HG03460 (cell line): Measurements from ENCODE around the gene ZNRF1.

ENCODE experiments used
- ATAC-seq: cut with Tn5 transposase; IDR thresholded peaks from one replicate; pipeline ENCODE4 v1.9.1; 2021; ENCODE audit not compliant: unreplicated experiment

ZNRF1 gene

DNA sequence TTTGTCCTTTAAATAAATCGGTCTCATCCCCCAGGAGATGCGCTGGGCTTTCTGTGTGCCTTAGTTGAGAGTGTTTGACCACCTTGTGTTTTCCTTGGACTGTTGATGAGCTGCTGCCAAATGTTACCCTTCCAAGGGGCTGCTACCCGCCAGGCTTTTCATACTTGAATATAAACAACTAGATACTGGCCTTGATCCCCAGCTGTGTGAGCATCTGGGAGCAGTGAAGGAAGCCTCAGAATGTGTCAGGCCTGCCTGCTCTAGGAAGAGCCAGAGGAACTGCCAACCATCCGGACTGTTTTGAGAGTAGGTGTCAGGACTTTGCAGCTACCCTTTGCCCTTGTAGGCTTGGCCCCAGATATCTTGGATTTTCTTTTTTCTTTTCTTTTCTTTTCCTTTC, 60.0 kb downstream of the ZNRF1 start:
- ATAC-seq: no peak

DNA sequence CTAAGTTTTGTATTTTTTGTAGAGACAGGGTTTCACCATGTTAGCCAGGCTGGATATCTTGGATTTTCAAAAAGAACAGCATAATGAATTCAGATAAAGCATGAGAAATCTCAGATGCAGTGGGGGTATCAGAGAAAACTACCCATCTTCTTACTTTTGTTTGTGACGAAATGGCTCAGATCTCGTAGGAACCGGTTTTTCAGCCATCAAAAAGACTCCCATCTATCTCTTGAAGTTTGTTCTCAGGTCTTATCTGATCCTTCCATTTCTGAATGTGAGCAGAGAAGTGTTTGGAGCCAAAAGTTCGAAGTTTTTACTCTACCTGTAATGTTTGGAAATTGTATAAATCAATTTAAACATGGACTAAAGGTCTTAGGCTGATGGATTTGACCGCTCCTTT, 60.6 kb downstream of the ZNRF1 start:
- ATAC-seq: no peak

DNA sequence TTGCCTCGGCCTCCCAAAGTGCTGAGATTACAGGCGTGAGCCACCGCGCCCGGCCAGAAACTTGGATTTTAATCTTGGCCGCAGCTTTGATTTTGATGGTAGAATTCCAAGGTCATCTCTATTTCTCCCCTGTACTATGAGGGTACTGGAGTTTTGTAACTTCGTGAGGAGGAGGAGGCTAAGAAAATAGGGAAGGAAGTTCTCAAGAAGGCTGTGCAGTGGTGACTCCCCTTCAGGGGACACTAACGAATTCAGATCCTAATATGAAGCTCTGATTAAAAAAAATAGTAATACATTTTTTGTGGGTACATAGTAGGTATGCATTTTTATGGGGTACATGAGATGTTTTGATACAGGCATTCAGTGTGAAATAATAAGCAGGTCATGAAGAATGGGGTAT, 61.9 kb downstream of the ZNRF1 start:
- no peak for ATAC-seq

DNA sequence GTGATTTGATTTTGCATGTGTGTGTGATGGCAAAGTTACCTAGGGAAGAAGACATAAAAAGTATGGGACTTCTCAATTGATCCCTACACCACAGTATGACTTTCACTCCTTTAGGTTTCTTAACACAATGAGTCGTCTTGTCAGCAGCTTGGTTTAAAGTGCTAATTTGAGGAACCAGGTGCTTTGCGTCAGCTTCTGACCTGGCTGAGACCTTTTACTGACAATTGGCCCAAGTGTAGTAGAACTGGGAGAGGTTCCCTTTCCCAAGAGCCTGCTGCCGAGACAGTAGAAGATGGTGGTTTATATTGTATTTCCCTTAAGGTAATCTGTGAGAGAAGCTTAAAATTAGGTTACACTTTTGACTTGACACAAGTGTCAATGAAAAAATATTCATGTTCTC, 62.8 kb downstream of the ZNRF1 start:
- no peak for ATAC-seq

DNA sequence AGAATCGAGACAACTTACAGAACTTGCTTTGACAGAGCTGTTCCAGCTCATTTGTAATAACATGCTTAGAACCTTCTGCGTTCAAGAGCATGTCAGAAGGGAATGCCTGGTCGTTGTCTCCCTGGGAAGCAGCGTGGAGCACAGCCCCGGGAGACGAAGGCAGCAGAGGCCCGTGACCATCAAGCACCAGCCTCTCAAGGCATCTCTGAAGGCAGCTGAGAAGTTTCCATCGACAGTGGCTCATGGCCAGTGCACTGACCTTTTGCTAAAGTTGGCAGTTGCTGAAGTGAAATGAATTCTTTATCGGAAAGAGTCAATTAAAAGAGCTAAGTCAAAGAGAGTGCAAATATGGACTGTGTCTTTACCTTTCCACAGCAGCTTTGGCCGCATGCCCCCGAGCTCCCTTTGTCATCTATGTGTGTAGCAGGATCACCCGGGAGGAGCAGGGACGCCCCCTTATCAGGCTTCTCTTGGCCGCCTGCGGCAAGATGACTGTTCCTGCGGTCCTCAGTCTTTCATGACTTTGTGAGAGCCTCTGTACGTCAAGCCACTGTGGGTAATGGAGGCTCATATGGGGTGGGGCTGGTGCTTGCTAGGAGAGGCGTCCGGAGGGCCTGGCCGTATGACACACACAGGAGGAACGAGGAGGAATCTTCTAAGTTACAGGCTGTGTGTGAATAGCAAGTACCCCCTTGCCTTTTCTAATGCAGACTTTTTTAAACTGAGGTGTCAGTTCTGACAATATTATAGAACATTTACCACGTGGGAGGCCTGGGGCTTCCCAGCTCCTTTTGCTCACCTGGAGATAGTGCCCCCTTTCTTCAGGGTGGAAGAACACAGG, 63.5 kb downstream of the ZNRF1 start:
- ATAC-seq: no peak

DNA sequence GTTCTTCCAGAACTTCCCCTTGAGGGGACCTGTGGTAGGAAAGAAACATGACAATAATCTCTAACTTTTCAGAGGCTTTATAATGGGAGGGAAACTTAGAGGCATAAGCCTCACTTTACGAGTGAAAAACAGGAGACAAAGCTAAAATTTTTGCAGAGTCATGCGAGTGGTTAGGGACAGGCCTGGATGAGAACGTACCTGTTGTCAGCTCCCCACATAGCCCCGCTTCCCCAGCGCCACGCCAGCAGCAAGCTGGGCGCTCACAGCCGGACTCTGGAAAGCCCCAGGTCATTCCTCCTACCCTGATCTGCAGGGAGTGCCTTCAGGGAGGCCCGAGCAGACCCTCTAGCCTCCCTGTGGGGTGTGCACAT, 64.1 kb downstream of the ZNRF1 start:
- no peak for ATAC-seq

DNA sequence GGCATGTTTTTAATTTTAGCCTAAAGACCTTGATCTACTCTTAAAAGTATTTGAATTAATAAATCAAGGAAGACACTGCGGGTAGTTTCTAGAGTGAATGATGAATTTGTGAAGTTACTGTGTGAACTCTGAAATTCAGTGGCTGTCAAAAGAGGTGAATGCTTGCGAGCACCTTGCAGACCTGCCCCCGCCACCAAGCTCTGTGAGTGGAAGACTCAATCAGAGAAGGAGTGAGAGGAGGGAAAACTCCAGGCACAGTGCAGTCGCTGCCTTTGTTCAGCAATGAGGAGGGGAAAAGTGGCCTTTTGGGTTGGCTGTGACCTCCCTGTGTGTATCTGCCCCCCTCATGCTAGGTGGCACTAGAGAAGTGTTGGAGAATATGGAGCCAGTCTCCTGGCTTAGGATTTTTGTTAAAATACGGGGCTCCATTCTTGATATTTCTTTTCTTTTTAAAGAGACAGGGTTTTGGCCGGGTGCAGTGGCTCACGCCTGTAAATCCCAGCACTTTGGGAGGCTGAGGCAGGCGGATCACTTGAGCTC, 64.8 kb downstream of the ZNRF1 start:
- no peak for ATAC-seq

DNA sequence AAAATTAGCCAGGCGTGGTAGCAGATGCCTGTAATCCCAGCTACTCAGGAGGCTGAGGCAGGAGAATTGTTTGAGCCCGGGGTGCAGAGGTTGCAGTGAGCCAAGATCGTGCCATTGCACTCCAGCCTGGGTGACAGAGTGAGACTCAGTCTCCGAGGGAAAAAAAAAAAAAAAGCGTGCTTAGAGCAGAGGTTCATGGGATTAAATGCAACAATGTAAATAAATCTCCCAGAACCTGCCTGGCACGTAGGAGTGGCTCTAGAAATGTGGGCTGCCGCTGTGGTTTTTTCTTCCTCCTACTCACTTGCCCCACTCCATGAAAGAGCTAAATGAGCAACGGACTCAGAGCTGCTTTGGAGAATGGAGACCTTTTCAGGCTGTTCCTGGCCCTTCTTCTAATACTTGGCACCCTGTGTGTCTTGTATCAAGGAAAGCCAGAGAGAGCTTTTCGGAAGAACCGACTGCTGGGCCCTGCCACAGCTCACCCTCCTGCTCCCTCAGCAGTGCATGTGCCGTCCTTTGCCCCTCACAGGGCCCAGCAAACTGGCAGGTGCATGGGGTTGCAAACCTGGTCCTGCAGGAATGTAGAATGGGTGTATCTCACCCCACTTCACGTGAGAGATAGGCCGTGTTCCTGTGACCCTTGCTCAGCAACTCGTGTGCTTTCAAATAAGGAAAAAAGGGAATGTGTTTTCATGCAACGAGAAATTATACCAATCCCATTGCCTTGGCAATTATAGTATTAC, 65.8 kb downstream of the ZNRF1 start:
- no peak for ATAC-seq

DNA sequence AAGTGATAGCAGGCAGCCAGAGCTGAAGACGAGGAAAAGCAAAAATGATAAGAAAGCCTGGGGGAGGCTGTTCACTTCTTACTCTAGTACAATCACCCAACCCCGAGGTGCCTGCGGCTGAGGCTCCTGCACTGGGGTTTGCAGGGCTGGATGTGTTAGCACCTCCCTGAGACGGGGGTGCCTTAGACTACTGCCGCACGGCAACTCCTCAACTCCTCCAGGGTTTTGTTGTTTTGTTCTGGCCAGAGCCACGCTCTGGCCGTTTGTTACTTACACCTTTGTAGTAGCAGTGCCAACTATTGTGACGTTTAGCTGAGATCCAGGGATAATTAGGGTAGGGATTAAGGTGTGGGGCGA, 66.3 kb downstream of the ZNRF1 start:
- no peak for ATAC-seq

DNA sequence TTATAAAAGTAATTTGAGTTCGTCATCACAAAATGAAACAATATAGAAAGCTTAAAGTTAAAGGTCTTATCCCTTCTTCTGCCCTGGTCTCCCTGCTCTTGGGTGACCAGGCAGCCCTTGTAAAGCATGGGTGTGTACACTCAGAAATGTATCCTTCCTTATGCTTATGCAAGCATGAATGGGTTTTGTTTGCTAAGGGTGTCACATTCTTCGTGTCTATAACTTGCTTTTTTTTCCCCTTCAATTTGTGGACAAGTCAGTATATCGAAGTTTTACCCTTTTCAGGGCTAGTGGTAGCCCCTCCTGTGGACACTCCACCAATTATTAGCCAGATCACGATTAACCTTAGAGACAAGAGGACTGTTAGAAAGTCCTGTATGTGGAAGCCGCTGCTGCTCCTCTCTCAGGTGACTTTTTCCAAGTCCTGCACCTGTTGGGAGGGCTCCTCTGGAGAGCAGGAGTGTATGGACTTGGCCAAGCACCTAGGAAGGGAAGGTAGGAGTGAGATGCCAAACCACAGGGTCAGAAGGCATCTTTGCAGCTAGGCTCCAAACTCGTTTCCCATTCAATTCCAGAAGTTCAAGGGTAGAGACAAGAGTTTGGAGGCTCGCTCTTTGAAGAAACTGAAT, 66.8 kb downstream of the ZNRF1 start:
- ATAC-seq: no peak

DNA sequence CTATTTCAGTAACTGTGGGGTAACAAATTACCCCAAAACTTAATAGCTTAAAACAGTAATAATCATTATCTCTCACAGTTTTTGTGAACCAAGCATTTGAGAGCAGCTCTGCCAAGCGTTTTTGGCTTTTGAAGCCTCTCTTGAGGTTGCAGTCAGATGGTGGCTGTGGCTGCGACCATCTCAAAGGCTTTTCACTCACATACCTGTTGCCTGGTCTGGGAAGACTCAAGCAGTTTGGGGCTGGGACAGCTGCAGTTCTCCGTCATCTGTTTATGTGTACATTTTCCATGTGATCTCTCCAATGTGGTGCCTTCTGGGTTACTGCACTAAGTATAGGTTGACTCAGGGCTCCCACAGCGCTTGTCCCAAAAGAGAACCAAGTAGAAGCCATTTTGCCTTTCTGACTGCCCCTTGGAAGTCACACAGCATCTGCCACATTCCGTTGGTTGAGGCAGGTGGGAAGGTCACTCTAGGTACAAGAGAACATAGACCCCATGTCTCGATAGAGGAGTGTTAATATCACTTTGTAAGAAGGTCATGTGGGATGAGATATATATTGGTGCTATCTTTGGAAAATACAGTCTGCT, 68.1 kb downstream of the ZNRF1 start:
- ATAC-seq: no peak

DNA sequence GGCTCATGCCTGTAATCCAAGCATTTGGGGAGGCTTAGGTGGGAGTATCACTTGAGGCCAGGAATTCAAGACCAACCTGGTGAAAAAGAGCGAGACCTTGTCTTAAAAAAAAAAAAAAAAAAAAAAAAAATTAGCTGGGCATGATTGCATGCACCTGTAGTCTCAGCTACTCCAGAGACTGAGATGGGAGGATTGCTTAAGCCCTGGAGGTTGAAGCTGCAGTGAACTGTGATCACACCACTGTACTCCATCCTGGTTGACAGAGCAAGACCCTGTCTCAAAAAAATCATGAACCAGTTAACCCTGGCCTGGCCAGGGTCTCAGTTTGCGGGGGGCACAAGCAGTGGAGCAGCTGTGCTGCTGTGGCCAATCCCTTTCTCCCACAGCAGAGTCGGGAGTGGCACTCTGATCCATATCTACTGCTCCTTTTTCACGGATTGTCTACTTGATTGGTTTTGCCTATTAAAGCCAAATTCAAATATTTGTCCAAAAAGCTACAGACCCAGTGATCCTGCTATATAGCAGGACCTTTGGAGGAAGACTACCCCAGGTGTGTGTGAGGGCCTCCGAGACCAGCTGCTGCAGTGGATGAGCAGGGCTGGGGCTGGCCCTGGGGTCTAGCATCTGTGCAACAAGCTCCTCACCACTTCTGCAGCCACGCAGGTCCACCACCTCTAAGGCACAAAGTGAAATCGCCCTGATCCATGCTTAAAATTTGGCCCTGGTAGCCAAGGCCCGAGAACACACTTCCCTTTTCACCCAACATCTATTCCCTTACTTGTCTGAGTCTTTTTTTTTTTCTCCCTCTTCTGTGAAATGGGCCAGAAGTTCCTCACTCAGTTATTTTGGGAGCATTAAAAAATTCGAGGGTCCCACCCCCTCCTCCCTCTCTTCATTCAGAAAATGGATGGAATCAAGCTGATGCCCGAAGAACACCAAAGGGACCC, 69.5 kb downstream of the ZNRF1 start:
- ATAC-seq: no peak

DNA sequence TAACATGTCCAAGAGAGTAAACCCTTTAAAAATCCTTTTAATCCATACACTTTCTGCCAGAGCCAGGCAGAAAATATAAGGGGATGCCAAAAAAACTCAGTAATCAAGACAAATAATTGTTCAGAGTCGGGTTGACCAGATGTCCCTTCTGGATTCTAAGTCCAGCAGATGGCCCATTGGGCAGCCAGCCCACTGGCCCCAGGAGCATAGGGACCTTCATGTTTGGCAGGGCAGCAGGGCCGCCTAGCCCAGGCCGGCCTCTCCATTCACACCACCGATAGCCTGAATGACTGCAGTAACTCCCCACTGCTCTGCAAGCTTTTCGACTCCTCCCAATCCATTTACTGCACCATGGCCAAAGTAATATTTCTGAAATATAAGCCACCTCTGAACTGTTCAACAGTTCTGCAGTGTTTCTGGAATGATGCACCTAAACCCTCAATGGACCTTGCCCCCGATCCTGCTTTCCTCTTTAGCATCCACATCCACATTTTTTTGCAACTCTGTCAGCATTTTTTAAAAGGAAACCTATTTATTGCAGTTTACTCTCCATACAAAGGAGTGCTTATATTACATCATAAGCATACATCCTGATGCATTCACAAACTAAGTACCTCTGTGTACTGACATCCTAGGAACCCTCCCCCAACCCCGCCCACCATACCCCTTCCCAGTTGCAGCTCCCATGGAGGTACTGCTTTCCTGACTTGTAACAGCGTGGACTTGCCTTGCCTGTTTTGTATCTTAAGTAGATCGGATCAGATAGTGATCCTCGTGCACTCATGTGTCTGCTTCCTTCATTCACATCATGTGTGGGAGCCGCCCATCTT, 71.4 kb downstream of the ZNRF1 start:
- no peak for ATAC-seq

DNA sequence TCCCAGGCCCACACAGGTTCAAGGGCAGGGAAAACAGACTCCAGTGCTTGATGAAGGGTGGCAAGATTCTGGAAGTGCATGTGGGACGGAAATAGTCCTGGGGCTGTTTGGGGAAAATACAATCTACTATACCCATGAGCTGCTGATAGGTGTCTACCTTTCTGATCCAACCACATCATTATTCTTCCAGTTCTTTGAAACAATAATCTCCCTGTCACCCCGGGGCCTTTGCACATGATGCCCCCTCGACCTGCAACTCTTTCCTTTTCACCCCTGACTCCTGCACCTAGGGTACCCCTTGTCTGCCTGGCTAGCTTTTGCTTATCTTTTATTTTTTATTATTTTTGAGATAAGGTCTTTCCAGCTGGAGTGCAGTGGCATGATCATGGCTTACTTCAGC, 72.8 kb downstream of the ZNRF1 start:
- no peak for ATAC-seq

DNA sequence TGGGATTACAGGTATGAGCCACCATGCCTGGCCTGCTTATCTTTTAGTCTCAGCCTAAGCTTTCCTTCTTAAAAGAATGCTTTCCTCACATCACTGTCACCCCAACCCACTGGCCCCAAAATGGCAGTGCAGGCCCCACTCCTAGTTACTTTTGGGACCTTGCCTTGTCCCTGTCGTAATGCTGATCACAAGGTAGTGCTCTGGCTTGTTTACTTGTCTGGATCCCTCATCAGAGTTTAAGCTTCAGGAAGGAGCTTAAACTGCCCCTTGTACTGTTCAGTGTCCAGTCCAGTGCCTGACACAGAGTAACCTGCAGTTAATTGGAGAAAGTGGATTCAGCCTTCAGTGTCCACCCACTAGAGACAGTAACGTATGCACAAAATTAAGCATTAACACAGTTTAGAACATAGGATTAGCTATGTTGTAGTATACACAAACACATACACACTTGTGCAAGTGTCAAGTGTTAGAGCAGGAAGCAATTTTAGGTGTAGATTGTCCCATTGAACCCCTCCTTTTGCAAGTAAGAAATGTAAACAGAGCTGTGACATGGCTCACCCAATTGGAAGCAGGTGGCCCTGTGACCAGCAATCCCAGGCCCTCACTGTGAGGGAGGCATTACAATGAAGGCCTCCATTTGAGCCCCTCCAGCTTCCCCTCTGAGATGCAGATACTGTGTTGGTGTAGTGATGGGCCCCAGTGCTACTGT, 73.6 kb downstream of the ZNRF1 start:
- no peak for ATAC-seq

DNA sequence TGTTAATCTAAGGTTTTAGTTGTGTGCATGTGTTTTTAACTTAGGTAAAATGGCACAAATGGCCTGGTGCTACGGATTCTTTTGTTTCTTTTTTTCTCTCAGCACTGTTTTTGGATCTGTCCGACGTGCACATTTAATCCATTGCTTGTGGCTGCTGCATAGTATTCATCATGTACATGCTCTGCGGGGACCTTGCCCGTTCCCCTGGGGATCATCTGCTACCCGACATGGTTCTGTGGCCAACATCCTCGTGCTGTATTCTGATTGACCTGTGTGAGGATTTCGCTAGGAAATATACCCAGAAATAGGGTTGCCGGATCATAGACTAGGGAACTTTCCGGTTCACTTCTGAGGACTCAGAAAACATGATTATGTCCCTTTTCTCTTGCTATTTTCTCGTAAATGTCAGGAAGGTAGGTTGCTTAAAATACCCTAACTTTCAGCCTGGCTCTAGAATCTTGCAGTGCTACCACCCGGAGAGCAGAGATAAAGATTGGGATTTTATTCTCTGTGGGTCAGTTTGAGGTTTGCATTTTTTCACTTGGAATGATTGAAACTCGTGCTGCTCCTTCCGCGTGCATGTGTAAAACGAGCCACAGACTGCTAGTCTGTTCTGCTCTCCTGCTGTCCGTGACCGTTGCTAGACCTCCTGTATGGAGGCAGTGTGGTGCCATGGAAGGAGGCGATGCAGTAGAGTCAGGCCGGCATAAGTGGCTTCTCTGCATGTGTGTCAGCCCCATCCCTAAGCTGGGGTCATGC, 74.9 kb downstream of the ZNRF1 start:
- no peak for ATAC-seq

DNA sequence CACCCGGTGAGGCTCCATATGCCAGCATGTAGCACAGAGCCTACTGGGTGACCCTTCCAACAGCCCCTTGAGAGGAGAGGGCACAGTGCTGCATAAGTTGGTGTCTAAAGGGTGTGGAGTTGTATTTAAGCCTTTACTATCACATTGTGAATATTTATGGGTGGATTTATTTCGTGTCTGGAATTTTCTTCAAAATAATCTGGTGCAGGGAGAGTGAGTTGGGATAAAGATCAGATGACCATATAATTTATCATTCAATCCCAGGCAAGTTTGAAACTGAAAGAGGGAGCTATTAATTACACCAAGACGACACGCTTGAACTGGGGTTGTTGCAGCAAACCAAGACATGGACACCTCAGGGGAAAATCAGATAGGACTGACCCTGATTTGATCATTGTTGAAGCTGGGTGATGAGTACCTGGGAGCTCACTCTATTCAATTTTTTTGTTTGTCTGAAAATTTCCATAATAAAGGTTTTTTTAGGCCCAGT, 75.5 kb downstream of the ZNRF1 start:
- ATAC-seq: no peak
